Transverse colon (tissue), 4 donors: ENCODE measurements around the gene ARHGAP22. TPM values are rescaled to one million over a fixed set of nuclear protein-coding genes. Genes with fewer than 3 reads are reported as not detected.

Source experiments
- DNase-seq: peaks from one replicate; pipeline ENCODE4 v3.0.0-alpha.2; 2019
- H3K27ac ChIP-seq, 4 donors: fragments of 200-600 bp; sonication (generic); 2 replicates each; pipeline ENCODE4 v1.5.1; 2016 to 2018; ENCODE audit warnings: inconsistent platforms in 4 of 4
- H3K27me3 ChIP-seq: fragments of 200-600 bp; sonication (generic); 2 replicates; pipeline ENCODE4 v1.5.1; 2017; ENCODE audit warnings: inconsistent platforms
- H3K36me3 ChIP-seq, 4 donors: fragments of 200-600 bp; sonication (generic); 2 replicates each; pipeline ENCODE4 v1.5.1; 2017 to 2019; ENCODE audit warnings: inconsistent platforms in 4 of 4
- H3K4me1 ChIP-seq, 4 donors: fragments of 200-600 bp; sonication (generic); 2 replicates each; pipeline ENCODE4 v1.5.1; 2017 to 2020; ENCODE audit warnings: inconsistent platforms in 4 of 4
- H3K4me3 ChIP-seq, 4 donors: fragments of 200-600 bp; sonication (generic); 1 replicate in 1 of 4; 2 replicates in 3 of 4; pipeline versions ENCODE4 v1.5.1 to v1.6.1; 2017 to 2019; ENCODE audit warnings: inconsistent platforms in 4 of 4
- H3K9me3 ChIP-seq, 2 donors: fragments of 200-600 bp; sonication (generic); 2 replicates each; pipeline ENCODE4 v1.5.1; 2017 to 2019; ENCODE audit warnings: inconsistent platforms in 2 of 2
- CTCF ChIP-seq, 5 experiments: fragments of 200-600 bp in 3 of 5; fragments of 450-650 bp in 2 of 5; sonication (generic) in 3 of 5; IDR thresholded peaks; 1 replicate in 2 of 5; 2 replicates in 3 of 5; pipeline ENCODE4 v1.5.1; 2016 to 2017; ENCODE audit warnings: antibody characterized with exemption in 5 of 5, inconsistent platforms in 3 of 5, mild to moderate bottlenecking in 2 of 5, moderate library complexity in 1 of 5
- EP300 ChIP-seq: sonication (generic); formaldehyde crosslinking; IDR thresholded peaks from one replicate; pipeline ENCODE4 v1.6.1; 2017; ENCODE audit warnings: antibody characterized with exemption, low read depth
- POLR2A ChIP-seq: fragments of 450-650 bp; IDR thresholded peaks from one replicate; pipeline ENCODE4 v1.6.1; 2016; ENCODE audit warnings: antibody characterized with exemption, mild to moderate bottlenecking, moderate library complexity
- POLR2AphosphoS5 ChIP-seq, 3 donors: sonication (generic); formaldehyde crosslinking; IDR thresholded peaks; one replicate each; pipeline ENCODE4 v1.6.1; 2016; ENCODE audit warnings: antibody characterized with exemption in 3 of 3
- WGBS, 2 donors: methylation state at CpG; one replicate each; pipeline ENCODE4 v1.1.5; 2018; ENCODE audit warnings: low coverage in 1 of 2; 5-methylcytosine and 5-hydroxymethylcytosine counted together
- in situ Hi-C, 4 donors: fragments of 200-750 bp; cut with MboI; loops; one replicate each; pipeline versions ENCODE4 v1.15.0 to v1.15.1; 2017; ENCODE audit warnings: low sequenced_read_pairs in 3 of 4, low pct_ligation_motif_present in 1 of 4, low pct_unique_long_range_greater_than_20kb in 1 of 4
- intact Hi-C: fragments of 100-400 bp; cut with DNase I; formaldehyde crosslinking; loops from one replicate; pipeline ENCODE4 v1.15.1; 2023; ENCODE audit warnings: low total_unique reads
- total RNA-seq, 4 donors: library from RNA; depleted of rRNA; stranded (reverse); fragments of >200 nt; gene quantifications; one replicate each; pipeline ENCODE4 v1.1.0, GENCODE V29; 2016

The ARHGAP22 gene
- total RNA-seq, 4 donors from 2014 or later, result 1.4 to 3.4 (median 1.7) TPM; not detected in 1

GRCh38 chr10:48501226-48501625 is 103.6 kb downstream of the ARHGAP22 start:
- no peak for DNase-seq
- Histone ChIP-seq H3K9me3 (no peaks in the 10 kb centered on the region), H3K4me3 (no peak overlapping the region), H3K27ac (no peak overlapping the region), H3K36me3 (no peaks in the 10 kb centered on the region), H3K4me1 (peaks cover 0 to 9% (median 2%) of the 10 kb centered on the region in 4 donors), H3K27me3 (no peaks in the 10 kb centered on the region)
- TF ChIP-seq EP300 (no peak), POLR2AphosphoS5 (IDR thresholded peaks at IDR 0.05) (no peak), CTCF (IDR thresholded peaks at IDR 0.05) (no peak), POLR2A (no peak)
- 47 to 53% methylated on average over 2 of the region's 2 CpGs for whole genome bisulfite sequencing, 2 donors
- intact Hi-C loops, result no loop called here
- in situ Hi-C loops, result no loop called here

GRCh38 chr10:48500771-48501170 is 104.1 kb downstream of the ARHGAP22 start:
- DNase-seq, result no peak
- in situ Hi-C loops (no loop called here), intact Hi-C loops (no loop called here)
- Histone ChIP-seq H3K27ac (no peak overlapping the region), H3K4me3 (no peak overlapping the region), H3K9me3 (no peaks in the 10 kb centered on the region), H3K27me3 (no peaks in the 10 kb centered on the region), H3K36me3 (no peaks in the 10 kb centered on the region), H3K4me1 (peaks cover 0 to 9% (median 2%) of the 10 kb centered on the region in 4 donors)
- no peak for TF ChIP-seq POLR2AphosphoS5 (IDR thresholded peaks at IDR 0.05)
- TF ChIP-seq CTCF (IDR thresholded peaks at IDR 0.05), result no peak
- no peak for TF ChIP-seq POLR2A
- no peak for TF ChIP-seq EP300
- 60 to 78% methylated on average over 3 to 4 of the region's 4 CpGs for WGBS, 2 donors

- DNase-seq, result no peak
- in situ Hi-C loops, result no loop called here
Measured at GRCh38 chr10:48498940-48499510, 105.8 kb downstream of the ARHGAP22 start.

More at GRCh38 chr10:48498940-48499510, 105.8 kb downstream of the ARHGAP22 start:
- Histone ChIP-seq H3K4me1 (peaks cover 0 to 9% (median 2%) of the 10 kb centered on the region in 4 donors), H3K9me3 (no peaks in the 10 kb centered on the region), H3K36me3 (no peaks in the 10 kb centered on the region), H3K27ac (no peak overlapping the region), H3K27me3 (no peaks in the 10 kb centered on the region), H3K4me3 (no peak overlapping the region)
- WGBS, 2 donors, result 89% methylated on average over 11 of the region's 11 CpGs; no CpG with 5 or more reads in 1 of the 2 donors
- TF ChIP-seq POLR2AphosphoS5 (IDR thresholded peaks at IDR 0.05) (no peak), CTCF (IDR thresholded peaks at IDR 0.05) (no peak), POLR2A (no peak), EP300 (no peak)
- intact Hi-C loops, result no loop called here
